Measurements from ENCODE around the gene EYA4. TPM values are rescaled to one million over a fixed set of nuclear protein-coding genes. Genes with fewer than 3 reads are reported as not detected.

EYA4 gene
- total RNA-seq, 3 donors from 2014 or later = 0.33 to 4.2 (median 0.44) TPM

GRCh38 chr6:133431031-133431430 is 189.9 kb downstream of the EYA4 start:
- Histone ChIP-seq H3K9me3 (no peaks in the 10 kb centered on the region), H3K27ac (no peak overlapping the region), H3K36me3 (no peaks in the 10 kb centered on the region), H3K4me1 (no peaks in the 10 kb centered on the region), H3K4me3 (no peak overlapping the region), H3K27me3 (no peaks in the 10 kb centered on the region)
- no peak for DNase-seq (ENCODE audit: low spot score in 2 of 2)
- TF ChIP-seq POLR2AphosphoS5 (IDR thresholded peaks at IDR 0.05) (no peak), POLR2A (IDR thresholded peaks at IDR 0.05) (no peak)
- intact Hi-C loops (cut with DNase I; ENCODE audit: low total_unique reads) = no loop called here

DNA sequence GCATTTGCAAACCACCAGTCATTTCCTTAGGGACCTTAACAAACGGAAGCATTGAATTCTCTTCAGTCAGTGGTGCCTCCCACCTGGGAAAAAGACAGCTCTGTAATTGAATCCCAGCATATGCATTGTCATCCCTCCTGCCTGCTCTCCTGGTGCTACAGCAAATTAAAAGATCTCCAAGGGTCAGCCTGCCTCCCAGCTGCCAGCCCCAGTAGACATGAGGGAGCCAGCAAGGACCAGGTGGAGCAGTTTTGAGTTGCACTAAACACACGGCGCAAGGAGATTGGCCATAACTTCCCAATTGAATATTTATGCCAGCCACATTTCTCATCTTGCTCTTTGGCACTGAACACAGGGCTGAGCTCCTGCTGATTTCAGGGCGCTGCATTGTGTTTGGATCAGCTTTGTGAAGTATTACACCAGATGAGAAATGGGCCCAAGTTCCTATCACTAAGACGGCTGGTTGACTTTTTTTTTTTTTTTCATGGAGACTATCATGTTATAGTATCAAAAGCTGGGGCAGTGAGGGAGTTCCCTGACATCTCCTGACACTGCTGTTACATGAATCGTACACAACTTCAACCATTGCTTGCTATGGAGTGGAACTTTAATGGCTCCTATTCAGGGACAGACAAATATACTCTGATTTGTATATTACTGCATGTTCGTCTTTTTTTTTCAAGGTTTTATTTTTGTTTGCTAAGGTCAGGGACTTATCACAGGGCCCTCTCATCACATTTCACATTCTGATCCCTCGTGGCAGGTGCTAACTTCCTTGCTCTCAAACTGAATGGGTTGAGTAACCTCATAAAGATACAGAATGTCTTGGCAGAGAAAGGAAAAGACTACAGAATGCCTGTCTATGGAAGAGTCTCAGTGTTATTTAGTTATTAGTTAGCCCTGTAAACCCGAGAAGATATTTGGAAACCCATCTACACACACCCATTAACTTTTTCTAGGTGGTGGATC is 191.1 kb downstream of the EYA4 start:
- H3K9me3 ChIP-seq = no peaks in the 10 kb centered on the region
- no peak overlapping the region for H3K4me3 ChIP-seq
- intact Hi-C loops (cut with DNase I; ENCODE audit: low total_unique reads) = no loop called here
- no peaks in the 10 kb centered on the region for H3K27me3 ChIP-seq
- H3K27ac ChIP-seq = no peak overlapping the region
- TF ChIP-seq POLR2AphosphoS5 (IDR thresholded peaks at IDR 0.05) (no peak), POLR2A (IDR thresholded peaks at IDR 0.05) (no peak), CTCF (IDR thresholded peaks at IDR 0.05) (no peak)
- no peaks in the 10 kb centered on the region for H3K36me3 ChIP-seq
- H3K4me1 ChIP-seq = no peaks in the 10 kb centered on the region
- DNase-seq (ENCODE audit: low spot score in 2 of 2) = no peak

- no peak for DNase-seq (ENCODE audit: low spot score in 2 of 2)
- Histone ChIP-seq H3K27me3 (no peaks in the 10 kb centered on the region), H3K27ac (no peak overlapping the region), H3K4me3 (no peak overlapping the region), H3K4me1 (no peaks in the 10 kb centered on the region), H3K36me3 (no peaks in the 10 kb centered on the region), H3K9me3 (no peaks in the 10 kb centered on the region)
- intact Hi-C loops (cut with DNase I; ENCODE audit: low total_unique reads) = no loop called here
- TF ChIP-seq POLR2A (IDR thresholded peaks at IDR 0.05) (no peak), CTCF (IDR thresholded peaks at IDR 0.05) (no peak), POLR2AphosphoS5 (IDR thresholded peaks at IDR 0.05) (no peak)
Measured at GRCh38 chr6:133435065-133435728, 194.0 kb downstream of the EYA4 start.

DNA sequence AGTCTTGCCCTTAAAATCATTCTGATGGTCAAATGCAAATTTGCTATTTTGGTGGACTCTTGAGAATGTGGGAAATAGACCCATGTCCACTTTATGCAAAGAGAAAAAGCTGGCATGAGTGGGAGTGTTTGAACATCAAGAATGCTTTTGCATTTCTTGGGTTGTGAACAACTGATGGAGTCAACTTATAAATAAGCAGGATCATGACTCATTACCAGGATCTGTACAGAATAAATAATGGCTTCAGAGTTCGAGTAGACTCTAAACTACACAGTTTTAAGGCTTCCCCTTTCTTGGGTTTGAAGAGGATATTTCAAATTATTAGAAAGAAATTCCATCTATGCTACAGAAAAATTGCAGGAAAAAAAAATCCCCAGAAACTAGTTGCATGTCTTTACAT is 195.5 kb downstream of the EYA4 start:
- no peaks in the 10 kb centered on the region for H3K4me1 ChIP-seq
- no peak overlapping the region for H3K27ac ChIP-seq
- no peaks in the 10 kb centered on the region for H3K36me3 ChIP-seq
- H3K4me3 ChIP-seq = no peak overlapping the region
- TF ChIP-seq POLR2A (IDR thresholded peaks at IDR 0.05) = no peak
- no peak for TF ChIP-seq POLR2AphosphoS5 (IDR thresholded peaks at IDR 0.05)
- TF ChIP-seq CTCF (IDR thresholded peaks at IDR 0.05) = no peak
- no peaks in the 10 kb centered on the region for H3K9me3 ChIP-seq
- DNase-seq (ENCODE audit: low spot score in 2 of 2) = no peak
- H3K27me3 ChIP-seq = no peaks in the 10 kb centered on the region
- intact Hi-C loops (cut with DNase I; ENCODE audit: low total_unique reads) = no loop called here

- H3K4me1 ChIP-seq = no peaks in the 10 kb centered on the region
- no peaks in the 10 kb centered on the region for H3K27me3 ChIP-seq
- intact Hi-C loops (cut with DNase I; ENCODE audit: low total_unique reads) = no loop called here
- no peak overlapping the region for H3K4me3 ChIP-seq
- no peak overlapping the region for H3K27ac ChIP-seq
- no peaks in the 10 kb centered on the region for H3K9me3 ChIP-seq
- H3K36me3 ChIP-seq = no peaks in the 10 kb centered on the region
- DNase-seq (ENCODE audit: low spot score in 2 of 2) = no peak
- TF ChIP-seq POLR2AphosphoS5 (IDR thresholded peaks at IDR 0.05) = no peak
- no peak for TF ChIP-seq POLR2A (IDR thresholded peaks at IDR 0.05)
- no peak for TF ChIP-seq CTCF (IDR thresholded peaks at IDR 0.05)
Measured at GRCh38 chr6:133441491-133441890, 200.3 kb downstream of the EYA4 start.

All from breast epithelium (tissue), 4 donors.